Mesenchymal stem cell (in vitro differentiated cells and primary cell): ENCODE measurements around the gene DPYD.

Experiments used
- DNase-seq: peaks from one replicate; pipeline ENCODE4 v3.0.0-alpha.2; 2013
- H2AFZ ChIP-seq: one replicate; pipeline ENCODE4 v1.6.1; 2013; ENCODE audit warnings: low read depth, mild to moderate bottlenecking, control low read depth, inconsistent platforms, low read length, moderate library complexity
- H2AK5ac ChIP-seq: 2 replicates; pipeline ENCODE4 v1.6.1; 2013; ENCODE audit warnings: low read length, moderate library complexity, mild to moderate bottlenecking, inconsistent platforms; ENCODE audit not compliant: severe bottlenecking
- H2BK120ac ChIP-seq: one replicate; pipeline ENCODE4 v1.6.1; 2013; ENCODE audit warnings: low read depth, mild to moderate bottlenecking, inconsistent platforms, low read length, moderate library complexity
- H2BK12ac ChIP-seq, 2 experiments: one replicate each; pipeline ENCODE4 v1.6.1; 2013; ENCODE audit warnings: inconsistent platforms in 2 of 2, low read length in 2 of 2, mild to moderate bottlenecking in 2 of 2, moderate library complexity in 2 of 2, control low read depth in 1 of 2
- H2BK15ac ChIP-seq: one replicate; pipeline ENCODE4 v1.6.1; 2013; ENCODE audit warnings: mild to moderate bottlenecking, low read depth, inconsistent platforms; ENCODE audit not compliant: poor library complexity, severe bottlenecking
- H2BK5ac ChIP-seq: 2 replicates; pipeline ENCODE4 v1.6.1; 2013; ENCODE audit warnings: low read depth, mild to moderate bottlenecking, low read length, control low read depth, inconsistent platforms; ENCODE audit not compliant: poor library complexity, severe bottlenecking
- H3K14ac ChIP-seq, 2 experiments: one replicate each; pipeline ENCODE4 v1.6.1; 2013; ENCODE audit warnings: inconsistent platforms in 2 of 2, low read length in 2 of 2, control low read depth in 1 of 2, mild to moderate bottlenecking in 1 of 2, moderate library complexity in 1 of 2
- H3K18ac ChIP-seq, 2 experiments: one replicate each; pipeline ENCODE4 v1.6.1; 2013; ENCODE audit warnings: inconsistent platforms in 2 of 2, low read length in 2 of 2, control low read depth in 1 of 2, low read depth in 1 of 2, mild to moderate bottlenecking in 1 of 2
- H3K23ac ChIP-seq, 2 experiments: one replicate each; pipeline ENCODE4 v1.6.1; 2013; ENCODE audit warnings: inconsistent platforms in 2 of 2, low read length in 2 of 2, mild to moderate bottlenecking in 2 of 2, moderate library complexity in 2 of 2, control low read depth in 1 of 2
- H3K27ac ChIP-seq: 2 replicates; pipeline ENCODE4 v1.5.1; 2013; ENCODE audit warnings: mild to moderate bottlenecking, moderate library complexity, low read length, control low read depth, inconsistent platforms; ENCODE audit not compliant: poor library complexity, severe bottlenecking
- H3K27me3 ChIP-seq, 2 experiments: 2 replicates each; pipeline versions ENCODE4 v1.6.1 to v1.7.0; 2013; ENCODE audit warnings: low read length in 2 of 2, mild to moderate bottlenecking in 2 of 2, moderate library complexity in 2 of 2, control low read depth in 1 of 2, inconsistent platforms in 1 of 2; ENCODE audit not compliant: control insufficient read depth in 1 of 2, insufficient read depth in 1 of 2
- H3K36me3 ChIP-seq, 2 experiments: 2 replicates each; pipeline versions ENCODE4 v1.6.1 to v1.7.0; 2013; ENCODE audit warnings: low read length in 2 of 2, control low read depth in 1 of 2, inconsistent platforms in 1 of 2, low read depth in 1 of 2, mild to moderate bottlenecking in 1 of 2; ENCODE audit not compliant: insufficient read depth in 2 of 2, control insufficient read depth in 1 of 2
- H3K4ac ChIP-seq, 2 experiments: one replicate each; pipeline ENCODE4 v1.6.1; 2013; ENCODE audit warnings: inconsistent platforms in 2 of 2, low read length in 2 of 2, mild to moderate bottlenecking in 2 of 2, moderate library complexity in 2 of 2, control low read depth in 1 of 2, low read depth in 1 of 2
- H3K4me1 ChIP-seq: 2 replicates; pipeline ENCODE4 v1.6.1; 2013; ENCODE audit warnings: low read depth, low read length, control low read depth; ENCODE audit not compliant: control insufficient read depth, insufficient read depth
- H3K4me2 ChIP-seq: 2 replicates; pipeline ENCODE4 v1.6.1; 2013; ENCODE audit warnings: low read length, mild to moderate bottlenecking, inconsistent platforms; ENCODE audit not compliant: poor library complexity, severe bottlenecking
- H3K4me3 ChIP-seq, 2 experiments: 2 replicates each; pipeline versions ENCODE4 v1.5.1 to v1.7.0; 2013; ENCODE audit warnings: low read length in 2 of 2, mild to moderate bottlenecking in 2 of 2, control low read depth in 1 of 2, low read depth in 1 of 2; ENCODE audit not compliant: insufficient read depth in 1 of 2
- H3K79me1 ChIP-seq: replicated peaks from 2 replicates; pipeline ENCODE4 v1.6.1; 2013; ENCODE audit warnings: mild to moderate bottlenecking, control low read depth, low read length, inconsistent platforms; ENCODE audit not compliant: poor library complexity, severe bottlenecking
- H3K9ac ChIP-seq: 2 replicates; pipeline ENCODE4 v1.7.0; 2013; ENCODE audit warnings: mild to moderate bottlenecking, low read length, moderate library complexity
- H3K9me3 ChIP-seq: 2 replicates; pipeline ENCODE4 v1.7.0; 2013; ENCODE audit warnings: mild to moderate bottlenecking, low read length; ENCODE audit not compliant: control insufficient read depth
- H4K8ac ChIP-seq: one replicate; pipeline ENCODE4 v1.6.1; 2013; ENCODE audit warnings: inconsistent platforms, mild to moderate bottlenecking, low read length, moderate library complexity
- H4K91ac ChIP-seq: one replicate; pipeline ENCODE4 v1.6.1; 2013; ENCODE audit warnings: mild to moderate bottlenecking, low read length, inconsistent platforms
- WGBS: methylation state at CpG from one replicate; pipeline ENCODE4 v1.1.7; 2013; ENCODE audit warnings: mixed read lengths; 5-methylcytosine and 5-hydroxymethylcytosine counted together

The DPYD gene

GRCh38 chr1:97551113-97551512, 369.7 kb downstream of the DPYD start:
- Histone ChIP-seq H4K91ac (no peak overlapping the region), H3K4me2 (no peak overlapping the region), H3K23ac (no peak overlapping the region), H4K8ac (no peak overlapping the region), H3K36me3 (peaks cover 0 to 26% of the 10 kb centered on the region in 2 experiments), H2AFZ (no peak overlapping the region), H3K18ac (no peak overlapping the region), H3K9ac (no peak overlapping the region), H3K14ac (no peak overlapping the region), H3K4ac (no peak overlapping the region), H2BK12ac (no peak overlapping the region), H3K4me1 (no peaks in the 10 kb centered on the region), H2BK5ac (no peak overlapping the region), H2BK120ac (no peak overlapping the region), H3K9me3 (no peaks in the 10 kb centered on the region), H3K4me3 (no peak overlapping the region), H3K27me3 (no peaks in the 10 kb centered on the region), H2AK5ac (no peak overlapping the region), H3K27ac (no peak overlapping the region), H2BK15ac (no peak overlapping the region), H3K79me1 (no peaks in the 10 kb centered on the region)
- WGBS = no CpG with 5 or more reads among the region's 1 CpG
- no peak for DNase-seq

DNA sequence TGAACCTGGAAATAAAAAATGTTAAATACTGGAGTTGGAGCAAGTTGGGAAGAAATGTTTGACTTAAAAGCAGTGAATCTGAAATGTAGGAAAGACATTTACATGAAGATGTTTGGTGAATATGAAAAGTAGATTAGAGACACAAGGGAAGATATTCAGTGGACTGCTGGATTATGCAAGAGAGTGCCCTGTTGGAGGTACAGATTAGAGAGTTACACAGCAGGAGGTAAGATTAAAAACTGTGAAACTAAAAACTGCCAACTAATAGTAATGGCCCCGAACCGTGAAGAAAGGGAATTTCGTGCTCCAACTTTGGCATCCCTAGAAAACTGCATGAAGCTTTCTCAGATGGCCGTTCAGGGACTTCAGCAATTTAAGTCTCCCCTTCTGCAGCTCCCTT, 375.4 kb downstream of the DPYD start:
- Histone ChIP-seq H2BK120ac (no peak overlapping the region), H3K23ac (no peak overlapping the region), H3K36me3 (peaks cover 0 to 22% of the 10 kb centered on the region in 2 experiments), H4K8ac (no peak overlapping the region), H3K79me1 (no peaks in the 10 kb centered on the region), H3K4me1 (no peaks in the 10 kb centered on the region), H3K27ac (no peak overlapping the region), H3K9me3 (no peaks in the 10 kb centered on the region), H3K27me3 (no peaks in the 10 kb centered on the region), H3K4me3 (no peak overlapping the region), H3K4me2 (no peak overlapping the region), H3K18ac (no peak overlapping the region), H3K4ac (no peak overlapping the region), H2BK5ac (no peak overlapping the region), H2AFZ (no peak overlapping the region), H3K9ac (no peak overlapping the region), H2BK12ac (no peak overlapping the region), H2BK15ac (no peak overlapping the region), H4K91ac (no peak overlapping the region), H2AK5ac (no peak overlapping the region), H3K14ac (no peak overlapping the region)
- DNase-seq = no peak
- WGBS = 81% methylated on average over 4 of the region's 4 CpGs

DNA sequence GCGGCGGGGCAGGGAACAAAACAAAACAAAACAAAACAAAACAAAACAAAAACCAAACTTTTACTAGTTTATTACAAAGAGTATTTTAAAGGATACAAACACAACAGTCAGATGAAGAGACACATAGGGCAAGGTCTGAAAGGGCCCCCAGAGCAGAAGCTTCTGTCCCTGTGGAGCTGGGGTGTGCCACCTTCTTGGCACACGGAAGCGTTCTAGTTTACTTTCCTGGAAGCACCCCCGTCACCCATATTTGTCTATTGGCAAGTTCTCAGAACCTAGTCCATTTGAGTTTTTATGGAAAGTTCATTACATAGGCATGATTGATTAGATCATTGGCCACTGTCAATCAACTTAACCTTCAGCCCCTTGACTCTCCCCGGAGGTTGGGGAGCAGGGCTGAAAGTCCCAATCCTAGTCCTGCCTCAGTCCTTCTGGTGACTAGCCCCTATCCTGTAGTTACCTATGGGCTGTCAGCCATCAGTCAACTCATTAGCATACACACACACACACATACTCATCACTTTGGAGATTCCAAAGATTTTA, 380.4 kb downstream of the DPYD start:
- no peak overlapping the region for H3K4me2 ChIP-seq
- no peak overlapping the region for H3K9ac ChIP-seq
- no peak overlapping the region for H2BK5ac ChIP-seq
- H3K4me1 ChIP-seq = no peaks in the 10 kb centered on the region
- H3K14ac ChIP-seq = no peak overlapping the region
- H3K18ac ChIP-seq = no peak overlapping the region
- no peak overlapping the region for H2BK15ac ChIP-seq
- H3K23ac ChIP-seq = no peak overlapping the region
- no peak overlapping the region for H4K8ac ChIP-seq
- H2BK120ac ChIP-seq = no peak overlapping the region
- DNase-seq = no peak
- no peak overlapping the region for H2AK5ac ChIP-seq
- H3K4me3 ChIP-seq = no peak overlapping the region
- no peak overlapping the region for H3K27ac ChIP-seq
- no peaks in the 10 kb centered on the region for H3K27me3 ChIP-seq
- H3K79me1 ChIP-seq = no peaks in the 10 kb centered on the region
- no peak overlapping the region for H4K91ac ChIP-seq
- no peak overlapping the region for H2BK12ac ChIP-seq
- no peak overlapping the region for H2AFZ ChIP-seq
- H3K9me3 ChIP-seq = no peaks in the 10 kb centered on the region
- no peak overlapping the region for H3K4ac ChIP-seq
- peaks cover 0 to 6% of the 10 kb centered on the region in 2 experiments for H3K36me3 ChIP-seq
- 94% methylated on average over 4 of the region's 6 CpGs for WGBS

GRCh38 chr1:97538113-97538512, 382.7 kb downstream of the DPYD start:
- no peaks in the 10 kb centered on the region for H3K4me1 ChIP-seq
- H3K36me3 ChIP-seq = no peaks in the 10 kb centered on the region
- WGBS = 92% methylated on average over 2 of the region's 2 CpGs
- no peak overlapping the region for H3K4me3 ChIP-seq
- H3K27ac ChIP-seq = no peak overlapping the region
- H3K18ac ChIP-seq = no peak overlapping the region
- no peak overlapping the region for H2AFZ ChIP-seq
- H3K4me2 ChIP-seq = no peak overlapping the region
- no peak overlapping the region for H3K9ac ChIP-seq
- no peak overlapping the region for H4K91ac ChIP-seq
- no peaks in the 10 kb centered on the region for H3K9me3 ChIP-seq
- no peaks in the 10 kb centered on the region for H3K79me1 ChIP-seq
- no peak overlapping the region for H2BK15ac ChIP-seq
- H2BK120ac ChIP-seq = no peak overlapping the region
- no peaks in the 10 kb centered on the region for H3K27me3 ChIP-seq
- no peak for DNase-seq
- H2BK12ac ChIP-seq = no peak overlapping the region
- H2AK5ac ChIP-seq = no peak overlapping the region
- no peak overlapping the region for H3K4ac ChIP-seq
- no peak overlapping the region for H4K8ac ChIP-seq
- no peak overlapping the region for H3K23ac ChIP-seq
- H2BK5ac ChIP-seq = no peak overlapping the region
- H3K14ac ChIP-seq = no peak overlapping the region
